NCI-H1930 (cell line): ENCODE results near the gene WHAMM.
"Not testable (repeated sequence)": the region's sequence is repeated elsewhere in the genome, so short reads cannot be mapped to it uniquely, and the experiment has no call there.

Experiments used
- DNase-seq, 2 experiments: peaks; one replicate each; lab custom pipeline; 2025; lab: John Stamatoyannopoulos, UW

The WHAMM gene

GRCh38 chr15:82809308-82810060 is at the start of gene WHAMM:
Gene WHAMM (plus strand): TSS chr15:82809628. CDS start chr15:82809727, 99 bp downstream.
- DNase-seq: peak; percentile 84 to 87

- no peak for DNase-seq
Measured at GRCh38 chr15:82763361-82764116, 45.9 kb upstream of the WHAMM start.

- no peak for DNase-seq
Measured at GRCh38 chr15:82764117-82764490, 45.3 kb upstream of the WHAMM start.

- DNase-seq: no peak
Measured at GRCh38 chr15:82764740-82765139, 44.7 kb upstream of the WHAMM start.

- not testable (repeated sequence) for DNase-seq
Measured at GRCh38 chr15:82766201-82766600, 43.2 kb upstream of the WHAMM start.

- no peak for DNase-seq
Measured at GRCh38 chr15:82767163-82767829, 42.1 kb upstream of the WHAMM start.

- DNase-seq: no peak
Measured at GRCh38 chr15:82768414-82769054, 40.9 kb upstream of the WHAMM start.

GRCh38 chr15:82771789-82772607 is 37.4 kb upstream of the WHAMM start:
- DNase-seq: no peak

- no peak for DNase-seq
Measured at GRCh38 chr15:82774496-82774895, 34.9 kb upstream of the WHAMM start.

- no peak for DNase-seq
Measured at GRCh38 chr15:82778755-82779154, 30.7 kb upstream of the WHAMM start.

GRCh38 chr15:82781349-82781748 is 28.1 kb upstream of the WHAMM start:
- no peak for DNase-seq

- no peak for DNase-seq
Measured at GRCh38 chr15:82788496-82788895, 20.9 kb upstream of the WHAMM start.

- no peak for DNase-seq
Measured at GRCh38 chr15:82789491-82789890, 19.9 kb upstream of the WHAMM start.

GRCh38 chr15:82790321-82790720 is 19.1 kb upstream of the WHAMM start:
- no peak for DNase-seq

- no peak for DNase-seq
Measured at GRCh38 chr15:82792068-82792467, 17.4 kb upstream of the WHAMM start.

- no peak for DNase-seq
Measured at GRCh38 chr15:82793737-82794136, 15.7 kb upstream of the WHAMM start.

GRCh38 chr15:82798104-82798503 is 11.3 kb upstream of the WHAMM start:
- no peak for DNase-seq

- DNase-seq: no peak
Measured at GRCh38 chr15:82798531-82799166, 10.8 kb upstream of the WHAMM start.

GRCh38 chr15:82799183-82799841 is 10.1 kb upstream of the WHAMM start:
- DNase-seq: no peak

GRCh38 chr15:82802497-82802896 is 6.9 kb upstream of the WHAMM start:
- DNase-seq: no peak
